Ovary (tissue), 3 donors: Measurements from ENCODE around the gene MSH2.

Experiments
- CTCF ChIP-seq, 3 donors: fragments of 450-650 bp in 2 of 3; fragments of 200-600 bp in 1 of 3; IDR thresholded peaks; one replicate each; pipeline versions ENCODE4 v1.5.1 to v1.8.0; 2016 to 2022; ENCODE audit warnings: antibody characterized with exemption in 3 of 3, mild to moderate bottlenecking in 1 of 3
- EP300 ChIP-seq: sonication (generic); formaldehyde crosslinking; IDR thresholded peaks from one replicate; pipeline ENCODE4 v1.6.1; 2017; ENCODE audit warnings: antibody characterized with exemption
- POLR2A ChIP-seq: fragments of 450-650 bp; IDR thresholded peaks from one replicate; pipeline ENCODE4 v1.6.1; 2017; ENCODE audit warnings: antibody characterized with exemption, mild to moderate bottlenecking, moderate library complexity
- donor health status: DM: no; HTN: no; CAD: no.

GRCh38 chr2:47459021-47459420 is 56.1 kb downstream of the MSH2 start:
- TF ChIP-seq CTCF (IDR thresholded peaks at IDR 0.05) = no peak
- no peak for TF ChIP-seq POLR2A
- no peak for TF ChIP-seq EP300
